Esophagus muscularis mucosa (tissue), 4 donors: ENCODE measurements around the gene WNT7B. TPM values are rescaled to one million over a fixed set of nuclear protein-coding genes. Genes with fewer than 3 reads are reported as not detected.

Experiments
- DNase-seq: peaks from one replicate; pipeline ENCODE4 v3.0.0-alpha.2; 2017; ENCODE audit errors: extremely low spot score
- H3K27ac ChIP-seq, 4 donors: fragments of 200-600 bp; sonication (generic); replicated peaks in 1 of 4; 1 replicate in 3 of 4; 2 replicates in 1 of 4; pipeline ENCODE4 v1.5.1; 2016 to 2019; ENCODE audit warnings: mild to moderate bottlenecking in 1 of 4
- H3K27me3 ChIP-seq, 4 donors: fragments of 200-600 bp; sonication (generic); one replicate each; pipeline versions ENCODE4 v1.5.1 to v1.6.0; 2016 to 2019
- H3K36me3 ChIP-seq, 4 donors: fragments of 200-600 bp; sonication (generic); one replicate each; pipeline ENCODE4 v1.5.1; 2016 to 2019
- H3K4me1 ChIP-seq, 4 donors: fragments of 200-600 bp; sonication (generic); one replicate each; pipeline ENCODE4 v1.5.1; 2016 to 2019
- H3K4me3 ChIP-seq, 4 donors: fragments of 200-600 bp; sonication (generic); 1 replicate in 2 of 4; 2 replicates in 2 of 4; pipeline ENCODE4 v1.5.1; 2016 to 2019; ENCODE audit warnings: mild to moderate bottlenecking in 4 of 4, moderate library complexity in 1 of 4
- H3K9me3 ChIP-seq, 4 donors: fragments of 200-600 bp; sonication (generic); 1 replicate in 3 of 4; 2 replicates in 1 of 4; pipeline ENCODE4 v1.5.1; 2016 to 2019
- EP300 ChIP-seq: sonication (generic); formaldehyde crosslinking; IDR thresholded peaks from one replicate; pipeline ENCODE4 v1.6.1; 2017; ENCODE audit warnings: antibody characterized with exemption
- POLR2A ChIP-seq: fragments of 450-650 bp; IDR thresholded peaks from one replicate; pipeline ENCODE4 v1.6.1; 2017; ENCODE audit warnings: antibody characterized with exemption, moderate library complexity, mild to moderate bottlenecking, low read depth
- POLR2AphosphoS5 ChIP-seq, 2 donors: sonication (generic); formaldehyde crosslinking; IDR thresholded peaks; one replicate each; pipeline ENCODE4 v1.6.1; 2017; ENCODE audit warnings: antibody characterized with exemption in 2 of 2
- WGBS: methylation state at CpG from one replicate; pipeline ENCODE4 v1.1.5; 2018; 5-methylcytosine and 5-hydroxymethylcytosine counted together
- intact Hi-C: fragments of 100-400 bp; cut with DNase I; formaldehyde crosslinking; loops from one replicate; pipeline ENCODE4 v1.15.1; 2023
- total RNA-seq, 4 donors: library from RNA; depleted of rRNA; stranded (reverse); fragments of >200 nt; gene quantifications; one replicate each; pipeline versions ENCODE4 v1.1.0 to v1.2.1, GENCODE V29; 2016
- TF ChIP-seq, protein P1 (sequence below), 3 experiments: fragments of 200-600 bp in 2 of 3; fragments of 450-650 bp in 1 of 3; sonication (generic) in 2 of 3; IDR thresholded peaks; one replicate each; pipeline ENCODE4 v1.5.1; 2017 to 2019; ENCODE audit warnings: antibody characterized with exemption in 3 of 3, mild to moderate bottlenecking in 2 of 3, moderate library complexity in 1 of 3

Gene WNT7B
- total RNA-seq, 4 donors from 2014 or later = not detected

- H3K27me3 ChIP-seq = no peaks in the 10 kb centered on the region
- no peaks in the 10 kb centered on the region for H3K36me3 ChIP-seq
- intact Hi-C loops = no loop called here
- WGBS = 97% methylated on average over 5 of the region's 5 CpGs
- DNase-seq = no peak
- no peak overlapping the region for H3K4me3 ChIP-seq
- peaks cover 38 to 42% (median 40%) of the 10 kb centered on the region in 4 donors for H3K4me1 ChIP-seq
- TF ChIP-seq, protein P1, sequence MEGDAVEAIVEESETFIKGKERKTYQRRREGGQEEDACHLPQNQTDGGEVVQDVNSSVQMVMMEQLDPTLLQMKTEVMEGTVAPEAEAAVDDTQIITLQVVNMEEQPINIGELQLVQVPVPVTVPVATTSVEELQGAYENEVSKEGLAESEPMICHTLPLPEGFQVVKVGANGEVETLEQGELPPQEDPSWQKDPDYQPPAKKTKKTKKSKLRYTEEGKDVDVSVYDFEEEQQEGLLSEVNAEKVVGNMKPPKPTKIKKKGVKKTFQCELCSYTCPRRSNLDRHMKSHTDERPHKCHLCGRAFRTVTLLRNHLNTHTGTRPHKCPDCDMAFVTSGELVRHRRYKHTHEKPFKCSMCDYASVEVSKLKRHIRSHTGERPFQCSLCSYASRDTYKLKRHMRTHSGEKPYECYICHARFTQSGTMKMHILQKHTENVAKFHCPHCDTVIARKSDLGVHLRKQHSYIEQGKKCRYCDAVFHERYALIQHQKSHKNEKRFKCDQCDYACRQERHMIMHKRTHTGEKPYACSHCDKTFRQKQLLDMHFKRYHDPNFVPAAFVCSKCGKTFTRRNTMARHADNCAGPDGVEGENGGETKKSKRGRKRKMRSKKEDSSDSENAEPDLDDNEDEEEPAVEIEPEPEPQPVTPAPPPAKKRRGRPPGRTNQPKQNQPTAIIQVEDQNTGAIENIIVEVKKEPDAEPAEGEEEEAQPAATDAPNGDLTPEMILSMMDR (IDR thresholded peaks at IDR 0.05) = no peak
- TF ChIP-seq EP300 = no peak
- TF ChIP-seq POLR2A = no peak
- no peaks in the 10 kb centered on the region for H3K9me3 ChIP-seq
- H3K27ac ChIP-seq = no peak overlapping the region
These were observed 16.3 kb upstream of the WNT7B start for GRCh38 chr22:45993143-45993692.

GRCh38 chr22:45992737-45993136 is 15.8 kb upstream of the WNT7B start:
- H3K4me1 ChIP-seq = peaks cover 33 to 38% (median 35%) of the 10 kb centered on the region in 4 donors
- H3K4me3 ChIP-seq = no peak overlapping the region
- no peaks in the 10 kb centered on the region for H3K36me3 ChIP-seq
- no peak for DNase-seq
- H3K27ac ChIP-seq = no peak overlapping the region
- intact Hi-C loops = no loop called here
- 89% methylated on average over 3 of the region's 3 CpGs for WGBS
- no peaks in the 10 kb centered on the region for H3K9me3 ChIP-seq
- no peaks in the 10 kb centered on the region for H3K27me3 ChIP-seq
- TF ChIP-seq EP300 = no peak
- no peak for TF ChIP-seq POLR2A
- TF ChIP-seq, protein P1 (IDR thresholded peaks at IDR 0.05) = no peak
- no peak for TF ChIP-seq POLR2AphosphoS5 (IDR thresholded peaks at IDR 0.05)

DNA sequence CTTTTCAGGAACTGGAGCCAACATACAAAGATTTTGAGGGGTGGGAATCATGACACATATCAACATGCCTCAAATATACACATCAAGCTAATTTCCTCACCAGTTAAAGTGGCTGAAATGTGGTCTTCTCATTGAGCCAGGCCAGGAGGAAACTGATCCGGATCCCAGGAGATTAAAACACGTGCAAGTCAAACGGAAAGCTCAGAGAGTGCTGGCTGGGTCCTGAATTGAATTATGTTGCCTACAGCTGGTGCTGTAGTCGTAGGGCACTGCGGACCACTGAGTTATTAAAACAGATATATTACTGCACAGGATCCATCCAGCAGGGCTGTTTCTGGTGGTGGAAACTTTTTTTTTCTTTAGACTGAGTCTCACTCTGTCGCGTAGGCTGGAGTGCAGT is 14.1 kb upstream of the WNT7B start:
- no peak overlapping the region for H3K27ac ChIP-seq
- no peak for DNase-seq
- intact Hi-C loops = no loop called here
- H3K36me3 ChIP-seq = no peaks in the 10 kb centered on the region
- H3K4me1 ChIP-seq = peaks cover 17 to 21% (median 19%) of the 10 kb centered on the region in 4 donors
- H3K4me3 ChIP-seq = no peak overlapping the region
- WGBS = 76% methylated on average over 7 of the region's 7 CpGs
- H3K27me3 ChIP-seq = no peaks in the 10 kb centered on the region
- H3K9me3 ChIP-seq = peaks cover 0 to 2% (median under 1%) of the 10 kb centered on the region in 4 donors
- no peak for TF ChIP-seq EP300
- TF ChIP-seq POLR2A = no peak
- no peak for TF ChIP-seq POLR2AphosphoS5 (IDR thresholded peaks at IDR 0.05)
- TF ChIP-seq, protein P1 (IDR thresholded peaks at IDR 0.05) = no peak

DNA sequence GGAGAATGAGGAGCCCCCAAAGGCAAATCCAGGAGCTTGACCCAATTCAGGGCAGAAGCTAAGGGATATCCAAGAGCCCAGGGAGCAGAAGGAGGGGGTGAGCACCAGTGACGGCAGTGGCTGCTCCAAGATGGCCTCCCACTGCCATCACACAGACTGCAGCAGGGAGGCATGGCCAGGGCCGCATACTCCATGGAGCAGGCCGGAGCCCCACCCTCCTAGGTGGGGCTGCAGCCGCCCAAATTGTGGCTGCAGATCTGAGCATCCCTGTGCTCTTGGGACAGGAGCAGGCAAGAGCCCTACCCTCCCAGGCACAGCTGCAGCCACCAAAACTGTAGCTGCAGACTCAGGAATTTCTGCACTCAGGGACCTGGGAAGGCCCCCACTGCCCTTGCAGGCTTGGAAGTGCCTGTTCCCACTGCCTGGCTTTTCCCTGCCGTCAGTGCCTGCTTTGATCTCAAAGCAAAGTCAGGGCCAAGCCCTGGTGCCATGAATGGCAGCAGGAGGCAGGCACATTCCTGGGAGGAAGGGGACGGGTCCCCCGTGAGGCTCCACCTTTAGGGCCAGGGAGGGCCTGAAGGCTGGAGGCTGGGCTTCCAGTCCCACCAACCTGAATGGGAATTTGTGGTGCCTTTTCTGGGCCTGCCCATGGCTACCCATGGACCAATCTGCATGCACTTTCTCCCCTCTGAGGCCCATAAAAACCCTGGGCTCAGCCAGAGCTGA is 10.3 kb upstream of the WNT7B start:
- DNase-seq = no peak
- no peaks in the 10 kb centered on the region for H3K4me1 ChIP-seq
- 100% methylated on average over 4 of the region's 7 CpGs for WGBS
- no peaks in the 10 kb centered on the region for H3K36me3 ChIP-seq
- H3K27ac ChIP-seq = no peak overlapping the region
- TF ChIP-seq, protein P1 (IDR thresholded peaks at IDR 0.05) = no peak
- TF ChIP-seq POLR2A (no peak), POLR2AphosphoS5 (IDR thresholded peaks at IDR 0.05) (no peak), EP300 (no peak)
- H3K9me3 ChIP-seq = peaks cover 0 to 12% (median 5%) of the 10 kb centered on the region in 4 donors
- intact Hi-C loops = no loop called here
- H3K27me3 ChIP-seq = no peaks in the 10 kb centered on the region
- H3K4me3 ChIP-seq = no peak overlapping the region
